GM18498 (cell line): ENCODE results near the gene TOM1L1.

ENCODE experiments used
- ATAC-seq: cut with Tn5 transposase; IDR thresholded peaks from one replicate; pipeline ENCODE4 v1.9.1; 2021; ENCODE audit warnings: mild to moderate bottlenecking, moderate library complexity; ENCODE audit not compliant: unreplicated experiment

TOM1L1 gene

GRCh38 chr17:54945231-54945630, 44.6 kb downstream of the TOM1L1 start:
- no peak for ATAC-seq

GRCh38 chr17:54945671-54946070, 45.0 kb downstream of the TOM1L1 start:
- no peak for ATAC-seq

GRCh38 chr17:54947396-54947795, 46.7 kb downstream of the TOM1L1 start:
- no peak for ATAC-seq

- peak; percentile 46 for ATAC-seq
Measured at GRCh38 chr17:54948380-54948779, 47.7 kb downstream of the TOM1L1 start.

- no peak for ATAC-seq
Measured at GRCh38 chr17:54950116-54950515, 49.5 kb downstream of the TOM1L1 start.

GRCh38 chr17:54951286-54951685, 50.6 kb downstream of the TOM1L1 start:
- ATAC-seq: no peak

GRCh38 chr17:54956791-54957190, 56.1 kb downstream of the TOM1L1 start:
- ATAC-seq: no peak

GRCh38 chr17:54967621-54968261, 67.1 kb downstream of the TOM1L1 start:
- ATAC-seq: peak; percentile 29

- ATAC-seq: peak; percentile 91
Measured at GRCh38 chr17:54968262-54968987, 67.8 kb downstream of the TOM1L1 start, which contains the start of the genes COX11 and STXBP4. Gene COX11 (minus strand): TSS chr17:54968654. CDS start chr17:54968646, 8 bp downstream. Gene STXBP4 (plus strand): TSS chr17:54968765. CDS start chr17:54986220, 17,455 bp downstream.

- ATAC-seq: peak; percentile 37
Measured at GRCh38 chr17:54968988-54969332, 68.3 kb downstream of the TOM1L1 start.

- no peak for ATAC-seq
Measured at GRCh38 chr17:54969658-54970572, 69.3 kb downstream of the TOM1L1 start.

GRCh38 chr17:54971147-54971546, 70.5 kb downstream of the TOM1L1 start:
- no peak for ATAC-seq

GRCh38 chr17:54971901-54972300, 71.2 kb downstream of the TOM1L1 start:
- no peak for ATAC-seq

GRCh38 chr17:54972406-54973138, 71.9 kb downstream of the TOM1L1 start:
- ATAC-seq: no peak

GRCh38 chr17:54974759-54975158, 74.1 kb downstream of the TOM1L1 start:
- ATAC-seq: no peak

GRCh38 chr17:54976316-54976715, 75.7 kb downstream of the TOM1L1 start:
- ATAC-seq: no peak

GRCh38 chr17:54977744-54978143, 77.1 kb downstream of the TOM1L1 start:
- no peak for ATAC-seq

GRCh38 chr17:54979657-54980056, 79.0 kb downstream of the TOM1L1 start:
- no peak for ATAC-seq

- no peak for ATAC-seq
Measured at GRCh38 chr17:54980375-54980774, 79.7 kb downstream of the TOM1L1 start.

GRCh38 chr17:54982399-54982798, 81.7 kb downstream of the TOM1L1 start:
- ATAC-seq: no peak

- no peak for ATAC-seq
Measured at GRCh38 chr17:54983260-54983659, 82.6 kb downstream of the TOM1L1 start.
